HUES48 (cell line): Measurements from ENCODE around the gene FLRT2.

Experiments used
- H3K27ac ChIP-seq: one replicate; pipeline ENCODE4 v1.7.0; 2013; ENCODE audit warnings: low read depth, low read length, inconsistent platforms
- H3K27me3 ChIP-seq: 2 replicates; pipeline ENCODE4 v1.6.1; 2013; ENCODE audit warnings: mild to moderate bottlenecking, low read length; ENCODE audit not compliant: control insufficient read depth, insufficient read depth
- H3K36me3 ChIP-seq: 2 replicates; pipeline ENCODE4 v1.6.1; 2013; ENCODE audit warnings: low read length; ENCODE audit not compliant: control insufficient read depth, insufficient read depth
- H3K4me1 ChIP-seq: 2 replicates; pipeline ENCODE4 v1.6.1; 2013; ENCODE audit warnings: mild to moderate bottlenecking, low read length; ENCODE audit not compliant: control insufficient read depth, insufficient read depth
- H3K4me3 ChIP-seq: 2 replicates; pipeline ENCODE4 v1.5.1; 2013; ENCODE audit warnings: mild to moderate bottlenecking, low read depth, low read length
- H3K9ac ChIP-seq: 2 replicates; pipeline ENCODE4 v1.6.1; 2013; ENCODE audit warnings: mild to moderate bottlenecking, low read depth, low read length, moderate library complexity
- H3K9me3 ChIP-seq: 2 replicates; pipeline ENCODE4 v1.6.1; 2013; ENCODE audit warnings: low read length; ENCODE audit not compliant: control insufficient read depth, insufficient read depth

FLRT2 gene

GRCh38 chr14:85577543-85578114 is 47.7 kb downstream of the FLRT2 start:
- no peaks in the 10 kb centered on the region for H3K36me3 ChIP-seq
- H3K27me3 ChIP-seq = no peaks in the 10 kb centered on the region
- H3K4me3 ChIP-seq = no peak overlapping the region
- H3K4me1 ChIP-seq = peaks cover 37% of the 10 kb centered on the region
- no peaks in the 10 kb centered on the region for H3K9me3 ChIP-seq
- 0 out of 2 replicates have a peak overlapping the region, but pooled peaks have one; percentile 14 for H3K9ac ChIP-seq
- no peak overlapping the region for H3K27ac ChIP-seq

- Histone ChIP-seq H3K27me3 (no peaks in the 10 kb centered on the region), H3K9me3 (no peaks in the 10 kb centered on the region), H3K36me3 (no peaks in the 10 kb centered on the region), H3K9ac (no peak overlapping the region), H3K4me3 (no peak overlapping the region), H3K4me1 (peaks cover 37% of the 10 kb centered on the region), H3K27ac (no peak overlapping the region)
These were observed 48.4 kb downstream of the FLRT2 start for GRCh38 chr14:85578357-85578756.

- Histone ChIP-seq H3K36me3 (no peaks in the 10 kb centered on the region), H3K4me1 (peaks cover 37% of the 10 kb centered on the region), H3K27me3 (no peaks in the 10 kb centered on the region), H3K9me3 (no peaks in the 10 kb centered on the region), H3K4me3 (no peak overlapping the region), H3K9ac (no peak overlapping the region), H3K27ac (no peak overlapping the region)
These were observed 49.0 kb downstream of the FLRT2 start for GRCh38 chr14:85578930-85579329.

DNA sequence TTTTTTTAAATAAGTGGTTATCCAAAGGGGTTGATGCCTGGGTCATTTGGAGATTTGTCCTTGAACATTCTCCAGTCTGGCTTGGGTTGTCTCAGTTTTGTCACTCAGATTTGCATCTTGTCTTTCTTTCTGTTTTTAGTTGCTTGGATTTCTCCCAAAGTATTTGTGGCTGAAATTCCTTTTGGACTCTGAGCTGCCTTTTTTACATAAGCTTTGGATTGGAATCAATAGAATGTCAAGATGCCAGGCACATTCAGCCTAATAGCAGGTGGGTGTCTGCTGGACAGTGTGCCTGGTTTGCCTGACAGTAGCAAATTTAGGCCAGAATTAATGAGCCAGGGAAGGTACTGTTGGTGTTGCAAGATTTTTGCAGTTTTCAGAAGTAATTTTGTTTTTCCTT is 50.0 kb downstream of the FLRT2 start:
- no peak overlapping the region for H3K4me3 ChIP-seq
- no peaks in the 10 kb centered on the region for H3K9me3 ChIP-seq
- no peaks in the 10 kb centered on the region for H3K36me3 ChIP-seq
- peaks cover 30% of the 10 kb centered on the region for H3K4me1 ChIP-seq
- no peaks in the 10 kb centered on the region for H3K27me3 ChIP-seq
- no peak overlapping the region for H3K27ac ChIP-seq
- no peak overlapping the region for H3K9ac ChIP-seq

- Histone ChIP-seq H3K27ac (no peak overlapping the region), H3K9me3 (no peaks in the 10 kb centered on the region), H3K9ac (no peak overlapping the region), H3K4me3 (no peak overlapping the region), H3K4me1 (peaks cover 23% of the 10 kb centered on the region), H3K36me3 (no peaks in the 10 kb centered on the region), H3K27me3 (no peaks in the 10 kb centered on the region)
These were observed 50.7 kb downstream of the FLRT2 start for GRCh38 chr14:85580536-85581140.

DNA sequence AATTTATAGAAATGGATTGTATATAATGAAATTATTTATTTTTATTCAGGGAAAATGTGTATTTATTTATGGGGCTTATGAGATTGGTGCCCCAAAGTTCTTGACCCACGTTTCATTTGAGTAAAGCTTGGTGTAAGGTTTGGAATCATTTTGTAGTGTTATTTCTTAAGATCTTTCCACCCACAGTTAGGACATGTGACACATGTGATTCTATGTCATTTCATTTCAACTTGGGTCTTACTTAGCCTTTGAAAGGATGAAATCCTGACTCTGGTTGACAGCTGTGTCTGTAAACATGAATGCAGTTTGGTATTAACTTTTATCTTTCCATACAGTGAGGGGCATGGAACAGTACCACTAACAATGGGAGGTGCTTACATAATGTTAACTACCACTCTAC is 51.7 kb downstream of the FLRT2 start:
- Histone ChIP-seq H3K36me3 (no peaks in the 10 kb centered on the region), H3K4me3 (no peak overlapping the region), H3K27me3 (no peaks in the 10 kb centered on the region), H3K4me1 (peaks cover 12% of the 10 kb centered on the region), H3K9me3 (no peaks in the 10 kb centered on the region), H3K27ac (no peak overlapping the region), H3K9ac (no peak overlapping the region)

DNA sequence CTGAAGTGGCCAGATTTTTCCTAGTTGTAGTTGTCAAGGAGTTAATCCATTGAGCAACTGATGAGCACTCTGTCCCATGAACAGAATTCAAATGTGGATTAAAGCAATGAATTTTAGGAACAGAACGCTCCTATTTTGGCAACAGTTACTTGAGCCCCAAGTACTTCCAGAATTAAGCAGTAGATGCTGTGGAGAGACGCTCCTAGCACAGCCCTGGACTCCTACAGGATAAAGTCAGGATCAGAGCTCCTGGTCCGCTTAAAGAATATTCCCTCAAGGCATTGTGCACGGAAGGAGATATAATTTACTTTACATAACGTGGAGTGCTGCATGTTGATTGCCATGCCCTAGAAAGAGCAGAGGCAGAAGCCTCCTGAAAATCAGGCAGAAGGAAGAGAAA is 53.4 kb downstream of the FLRT2 start:
- no peak overlapping the region for H3K9ac ChIP-seq
- H3K27me3 ChIP-seq = no peaks in the 10 kb centered on the region
- H3K4me3 ChIP-seq = no peak overlapping the region
- H3K9me3 ChIP-seq = no peaks in the 10 kb centered on the region
- H3K27ac ChIP-seq = no peak overlapping the region
- H3K4me1 ChIP-seq = peaks cover 3% of the 10 kb centered on the region; the same call in 1 of the 2 replicates
- H3K36me3 ChIP-seq = no peaks in the 10 kb centered on the region

DNA sequence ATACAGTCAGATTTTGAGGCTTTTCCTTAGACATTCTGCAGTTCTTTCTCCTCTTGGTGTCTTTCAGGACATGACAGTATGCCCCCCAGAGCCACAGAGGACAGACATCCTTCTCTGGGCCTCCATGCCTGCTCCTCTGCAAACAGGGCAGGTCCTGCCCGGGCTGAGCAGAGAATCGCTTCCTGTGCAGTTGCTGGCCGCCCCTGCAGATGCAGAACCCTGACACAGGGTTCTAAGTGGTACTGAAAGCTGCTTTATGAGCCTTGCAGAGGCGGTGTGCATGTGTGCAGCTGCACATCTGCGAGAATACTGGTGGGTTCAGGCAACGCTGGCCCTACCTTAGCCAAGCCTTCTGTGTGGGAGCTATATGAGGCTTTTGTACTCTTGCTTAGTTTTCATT is 54.5 kb downstream of the FLRT2 start:
- H3K9ac ChIP-seq = no peak overlapping the region
- H3K27ac ChIP-seq = no peak overlapping the region
- H3K9me3 ChIP-seq = no peaks in the 10 kb centered on the region
- no peaks in the 10 kb centered on the region for H3K27me3 ChIP-seq
- H3K36me3 ChIP-seq = no peaks in the 10 kb centered on the region
- no peak overlapping the region for H3K4me3 ChIP-seq
- H3K4me1 ChIP-seq = no peaks in the 10 kb centered on the region

DNA sequence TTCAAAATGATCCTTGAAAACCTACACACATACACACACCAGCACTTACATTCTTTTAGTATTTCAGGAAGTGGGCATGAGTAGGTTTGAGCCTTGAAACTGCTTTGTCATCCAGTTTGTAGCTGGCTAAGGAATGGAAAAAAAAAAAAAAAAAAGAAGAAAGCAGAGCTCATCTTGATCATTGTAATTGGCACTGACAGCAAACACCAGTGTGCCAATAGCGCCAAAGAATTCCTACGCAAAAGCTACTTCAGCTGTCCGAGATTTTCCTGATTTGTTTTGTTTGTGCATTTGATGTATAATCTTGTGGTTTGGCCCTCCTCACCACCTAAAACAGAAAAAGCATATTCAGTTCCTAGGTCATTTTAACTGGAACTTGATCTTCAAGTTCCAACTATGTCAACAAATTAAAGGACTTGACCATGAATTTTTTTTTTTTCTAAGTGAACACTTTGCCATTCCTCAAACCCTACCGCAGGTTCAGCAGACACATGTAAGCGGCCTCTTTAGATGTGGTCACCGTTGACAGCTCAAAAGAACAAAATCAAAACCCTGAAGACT is 57.3 kb downstream of the FLRT2 start:
- no peak overlapping the region for H3K4me3 ChIP-seq
- no peaks in the 10 kb centered on the region for H3K9me3 ChIP-seq
- H3K36me3 ChIP-seq = no peaks in the 10 kb centered on the region
- H3K27me3 ChIP-seq = no peaks in the 10 kb centered on the region
- no peak overlapping the region for H3K9ac ChIP-seq
- no peaks in the 10 kb centered on the region for H3K4me1 ChIP-seq
- H3K27ac ChIP-seq = no peak overlapping the region

DNA sequence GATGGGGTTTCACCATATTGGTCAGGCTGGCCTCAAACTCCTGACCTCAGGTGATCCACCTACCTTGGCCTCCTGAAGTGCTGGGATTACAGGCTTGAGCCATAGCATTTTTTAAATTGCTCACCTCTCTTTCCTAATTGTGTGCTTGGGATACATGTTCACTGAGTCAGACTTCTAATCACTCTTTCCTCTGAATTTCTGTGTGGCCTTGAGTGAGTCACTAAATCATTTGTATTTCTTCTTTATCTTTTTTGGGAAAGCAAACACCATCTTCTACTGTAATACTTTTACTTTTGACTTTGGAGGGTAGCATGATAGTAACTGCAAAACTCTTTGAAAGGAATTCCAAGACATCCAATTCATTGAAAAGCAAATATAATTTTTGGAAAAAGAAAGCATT is 60.8 kb downstream of the FLRT2 start:
- H3K4me1 ChIP-seq = no peaks in the 10 kb centered on the region
- H3K27ac ChIP-seq = peak overlapping the region; percentile 7
- H3K9ac ChIP-seq = no peak overlapping the region
- no peaks in the 10 kb centered on the region for H3K9me3 ChIP-seq
- H3K27me3 ChIP-seq = no peaks in the 10 kb centered on the region
- no peak overlapping the region for H3K4me3 ChIP-seq
- H3K36me3 ChIP-seq = no peaks in the 10 kb centered on the region

DNA sequence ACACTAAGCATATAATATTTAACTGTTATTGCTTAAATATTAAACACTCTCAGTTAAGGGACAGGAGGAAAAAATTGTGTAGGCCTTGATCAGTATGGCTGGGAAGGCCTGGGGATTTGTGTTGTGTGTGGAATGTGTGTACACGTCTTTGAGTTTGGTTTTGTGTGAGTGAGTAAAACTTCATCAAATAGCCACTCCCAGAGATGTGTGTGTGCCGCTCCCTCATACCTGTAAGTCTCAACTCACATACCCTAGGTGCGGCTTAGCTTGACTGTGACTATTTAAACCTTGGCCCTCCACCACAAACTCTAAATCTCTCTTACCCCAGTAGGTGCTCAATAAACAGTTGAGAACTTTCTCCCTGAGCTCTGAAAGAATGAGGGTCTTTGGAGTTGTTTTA is 64.3 kb downstream of the FLRT2 start:
- no peaks in the 10 kb centered on the region for H3K27me3 ChIP-seq
- no peaks in the 10 kb centered on the region for H3K9me3 ChIP-seq
- no peaks in the 10 kb centered on the region for H3K36me3 ChIP-seq
- H3K4me3 ChIP-seq = no peak overlapping the region
- H3K9ac ChIP-seq = no peak overlapping the region
- H3K4me1 ChIP-seq = peaks cover 2% of the 10 kb centered on the region; the same call in 1 of the 2 replicates
- H3K27ac ChIP-seq = no peak overlapping the region
